GM19467 (cell line): ENCODE measurements around the gene SFXN4.
"Not testable (repeated sequence)": the region's sequence is repeated elsewhere in the genome, so short reads cannot be mapped to it uniquely, and the experiment has no call there.

Source experiments
- ATAC-seq: cut with Tn5 transposase; IDR thresholded peaks from one replicate; pipeline ENCODE4 v1.9.1; 2021; ENCODE audit warnings: mild to moderate bottlenecking, moderate library complexity; ENCODE audit not compliant: unreplicated experiment

Gene SFXN4

DNA sequence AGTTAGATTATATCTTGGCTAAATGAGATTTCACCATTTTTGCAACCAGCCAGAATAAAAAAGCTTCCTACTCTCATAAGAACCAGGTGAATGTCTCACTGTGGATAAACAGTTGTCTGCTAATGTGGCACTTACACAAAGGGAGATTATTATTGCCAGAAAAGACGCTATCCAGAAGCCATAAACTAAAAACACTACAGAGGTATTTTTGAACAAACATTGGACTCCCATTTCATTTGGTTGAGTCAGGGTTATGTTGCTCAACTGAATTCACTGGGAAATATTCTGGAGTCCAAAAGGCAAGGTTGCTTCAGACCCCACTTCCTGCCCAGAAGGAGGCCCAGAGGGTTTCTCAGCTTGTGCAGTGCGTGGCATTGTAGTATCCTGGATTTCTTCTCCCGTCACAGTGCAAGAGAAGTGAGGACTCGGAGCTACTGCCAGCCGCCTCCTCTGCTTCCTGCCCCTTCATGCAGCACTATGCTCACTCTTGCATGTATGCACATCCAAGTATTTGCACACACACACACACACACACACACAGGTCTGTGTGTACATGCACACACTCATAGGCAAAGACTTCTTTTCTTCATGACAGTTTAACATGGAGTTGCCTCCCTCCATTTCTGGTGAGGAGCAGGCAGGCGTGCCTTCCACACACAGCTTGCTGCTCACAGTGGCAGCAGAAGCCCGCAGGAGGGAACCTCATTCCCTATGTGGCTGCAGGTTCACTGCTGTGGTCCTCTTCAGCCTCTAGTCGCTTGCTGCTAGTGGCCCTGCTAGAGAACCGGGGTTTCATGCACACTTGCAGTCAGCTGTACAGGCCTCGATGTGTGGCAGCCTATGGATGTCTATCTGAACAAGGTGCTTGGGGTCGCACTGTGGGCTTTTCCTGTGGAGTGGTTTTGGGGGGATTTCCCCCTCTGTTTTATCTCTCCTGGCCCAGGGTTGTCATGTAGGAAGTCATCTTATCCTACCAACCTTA is 51.5 kb downstream of the SFXN4 start:
- no peak for ATAC-seq

DNA sequence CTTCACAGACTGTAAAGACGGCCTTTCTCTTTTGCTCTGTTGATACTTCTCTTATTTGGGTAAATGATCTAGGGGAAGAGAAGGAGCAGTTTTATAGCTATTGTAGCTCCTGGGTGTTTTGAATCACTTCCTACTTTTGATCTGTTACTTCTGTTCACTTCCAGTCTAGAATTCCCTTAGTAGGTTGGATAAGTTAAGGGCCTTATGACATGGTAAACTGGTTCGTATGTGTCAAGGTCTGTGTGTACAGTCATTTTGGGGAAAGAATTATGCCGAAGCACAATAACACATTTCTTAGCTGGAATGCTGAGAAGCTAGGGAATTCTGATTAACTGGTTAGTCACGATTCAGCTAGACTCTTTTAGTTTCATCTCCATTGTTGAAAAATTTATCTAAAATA is 53.5 kb downstream of the SFXN4 start:
- ATAC-seq = no peak

DNA sequence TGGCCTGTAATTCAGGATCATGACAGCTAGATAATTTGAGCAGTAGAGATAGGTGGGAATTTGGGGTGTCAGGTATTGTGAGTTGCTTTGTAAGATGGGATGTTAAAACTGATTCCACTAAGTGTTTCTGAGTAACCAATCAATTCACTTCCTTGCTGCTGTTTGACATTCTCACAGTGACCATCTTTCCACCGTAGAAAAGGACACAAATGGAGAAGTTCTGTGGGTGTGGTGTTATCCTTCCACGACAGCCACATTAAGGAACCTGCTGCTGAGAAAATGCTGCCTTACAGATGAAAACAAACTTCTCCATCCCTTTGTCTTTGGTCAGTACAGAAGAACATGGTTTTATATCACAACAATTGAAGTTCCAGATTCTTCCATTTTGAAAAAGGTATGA is 57.7 kb downstream of the SFXN4 start:
- not testable (repeated sequence) for ATAC-seq

DNA sequence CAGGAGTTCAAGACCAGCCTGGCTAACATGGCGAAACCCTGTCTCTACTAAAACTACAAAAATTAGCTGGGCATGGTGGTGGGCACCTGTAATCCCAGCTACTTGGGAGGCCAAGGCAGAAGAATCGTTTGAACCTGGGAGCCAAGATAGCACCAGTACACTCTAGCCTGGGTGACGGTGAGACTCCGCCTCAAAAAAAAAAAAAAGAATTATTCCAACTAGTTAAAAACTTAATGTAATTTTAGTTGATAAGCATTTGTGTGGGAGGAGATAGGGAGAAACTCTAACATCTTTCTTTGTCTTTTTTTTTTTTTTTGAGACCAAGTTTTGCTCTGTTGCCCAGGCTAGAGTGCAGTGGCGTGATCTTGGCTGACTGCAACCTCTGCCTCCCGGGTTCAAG is 58.4 kb downstream of the SFXN4 start:
- ATAC-seq = not testable (repeated sequence)

DNA sequence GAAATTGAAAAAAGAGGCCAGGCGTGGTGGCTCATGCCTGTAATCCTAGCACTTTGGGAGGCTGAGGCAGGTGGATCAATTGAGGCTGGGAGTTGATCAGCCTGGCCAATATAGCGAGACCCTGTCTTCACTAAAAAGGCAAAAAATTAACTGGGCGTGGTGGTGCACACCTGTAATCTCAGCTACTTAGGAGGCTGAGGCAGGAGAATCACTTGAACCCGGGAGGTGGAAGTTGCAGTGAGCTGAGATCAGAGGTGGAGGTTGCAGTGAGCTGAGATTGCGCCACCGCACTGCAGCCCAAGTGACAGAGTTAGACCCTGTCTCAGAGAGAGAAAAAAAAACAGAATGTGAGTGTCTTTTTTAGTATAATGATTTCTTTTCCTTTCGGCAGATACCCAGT is 59.6 kb downstream of the SFXN4 start:
- not testable (repeated sequence) for ATAC-seq

DNA sequence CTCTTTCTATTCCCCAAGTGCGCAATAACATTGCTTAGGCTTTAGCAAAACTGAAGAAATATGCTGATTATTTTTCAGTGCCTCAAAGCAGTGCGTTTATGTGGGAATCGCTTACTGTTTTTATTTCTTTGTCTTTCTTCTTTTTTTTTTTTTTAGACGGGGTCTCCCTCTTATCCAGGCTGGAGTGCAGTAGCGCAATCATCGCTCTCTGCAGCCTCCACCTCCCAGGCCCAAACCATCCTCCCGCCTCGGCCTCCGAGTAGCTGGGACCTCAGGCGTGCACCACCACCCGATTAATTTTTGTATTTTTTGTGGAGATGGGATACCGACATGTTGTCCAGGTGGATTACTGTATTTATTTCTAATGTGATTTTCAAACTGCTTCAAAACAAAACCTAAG is 60.4 kb downstream of the SFXN4 start:
- ATAC-seq = no peak

DNA sequence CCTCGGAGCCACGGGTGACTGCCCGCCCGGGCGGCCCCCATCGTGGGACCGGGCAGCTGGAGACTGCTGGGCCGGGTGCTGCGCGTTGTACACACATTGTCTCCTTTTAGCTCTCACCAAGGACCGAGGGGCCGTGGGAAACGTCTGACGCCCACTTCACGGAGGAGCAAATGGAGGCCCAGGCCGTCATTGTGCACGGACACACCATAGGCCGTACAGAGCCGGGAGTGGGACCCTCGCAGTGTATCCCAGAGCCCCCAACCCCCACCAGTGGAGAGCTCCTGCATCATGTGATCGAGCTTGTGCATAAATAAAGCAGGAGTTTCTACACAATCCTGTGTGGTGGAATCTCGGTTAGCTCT is 60.9 kb downstream of the SFXN4 start:
- ATAC-seq = no peak

DNA sequence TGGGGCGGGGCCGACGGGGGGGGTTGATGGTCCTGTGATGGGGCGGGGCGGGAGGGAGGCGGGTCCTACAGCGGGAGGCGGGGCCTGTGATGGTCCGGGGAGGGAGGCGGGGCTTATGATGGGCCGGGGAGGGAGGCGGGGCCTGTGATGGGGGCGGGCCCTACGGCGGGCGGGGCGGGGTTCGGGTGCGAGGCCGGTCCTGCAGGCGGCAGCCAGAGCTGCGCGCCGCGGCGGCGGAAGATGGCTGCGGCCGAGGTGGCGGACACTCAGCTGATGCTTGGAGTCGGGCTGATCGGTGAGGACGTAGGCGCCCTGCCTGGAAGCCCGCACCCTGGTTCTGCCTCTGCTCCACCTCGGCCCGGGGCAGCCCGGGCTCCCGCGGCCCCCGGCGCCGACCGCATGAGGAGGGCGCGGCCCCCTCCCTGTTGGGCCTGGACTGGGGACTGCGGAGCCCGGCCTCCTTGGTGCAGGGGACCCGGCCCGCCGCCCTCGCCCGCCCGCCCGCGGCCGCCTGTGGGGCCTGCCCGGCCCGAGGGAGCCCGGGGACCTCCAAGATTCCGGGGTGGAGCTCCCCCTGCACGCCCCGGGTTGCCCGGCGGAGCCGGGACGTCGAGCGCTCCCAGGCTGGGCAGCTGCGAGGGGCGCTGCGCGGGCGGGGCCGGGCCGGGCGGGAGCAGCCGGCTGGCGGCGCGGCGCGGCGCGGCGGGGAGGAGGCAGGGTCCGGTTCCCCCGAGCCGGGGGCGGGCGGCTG is 61.4 kb downstream of the SFXN4 start, which contains the start of gene DENND10:
TSS of gene DENND10 (plus strand) at position 211 of the 751 bp plus-strand sequence. CDS start at position 241, 30 bp downstream.
- ATAC-seq = peak; percentile 63

DNA sequence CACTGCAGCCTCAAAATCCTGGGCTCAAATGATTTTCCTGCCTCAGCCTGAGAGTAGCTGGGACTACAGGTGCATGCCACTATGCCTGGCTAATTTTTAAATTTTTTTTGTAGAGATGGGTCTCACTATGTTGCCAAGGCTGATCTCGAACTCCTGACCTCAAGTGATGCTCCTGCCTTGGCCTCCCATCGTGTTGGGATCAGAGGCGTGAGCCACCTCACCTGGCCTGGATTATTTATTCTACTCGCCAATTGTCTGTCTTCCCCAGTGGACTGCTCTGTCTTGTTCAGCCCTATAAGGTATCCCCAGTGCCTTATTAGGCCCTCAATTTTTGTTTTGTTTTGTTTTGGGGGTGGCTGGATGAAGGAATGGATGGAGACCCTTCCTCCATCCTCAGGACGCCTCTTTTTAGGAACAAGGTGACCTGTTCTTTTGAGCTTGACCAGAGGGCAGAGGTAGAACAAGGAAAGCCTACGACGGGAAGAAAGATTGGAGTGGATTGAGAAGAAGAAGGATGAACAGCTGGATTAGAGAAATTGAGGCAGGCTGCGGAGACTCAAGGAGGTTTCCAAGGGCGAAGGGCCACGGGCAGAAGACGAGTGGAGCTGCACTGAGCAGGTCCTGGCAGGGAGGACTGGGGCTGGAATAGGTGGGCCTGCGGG is 62.1 kb downstream of the SFXN4 start:
- ATAC-seq = no peak

DNA sequence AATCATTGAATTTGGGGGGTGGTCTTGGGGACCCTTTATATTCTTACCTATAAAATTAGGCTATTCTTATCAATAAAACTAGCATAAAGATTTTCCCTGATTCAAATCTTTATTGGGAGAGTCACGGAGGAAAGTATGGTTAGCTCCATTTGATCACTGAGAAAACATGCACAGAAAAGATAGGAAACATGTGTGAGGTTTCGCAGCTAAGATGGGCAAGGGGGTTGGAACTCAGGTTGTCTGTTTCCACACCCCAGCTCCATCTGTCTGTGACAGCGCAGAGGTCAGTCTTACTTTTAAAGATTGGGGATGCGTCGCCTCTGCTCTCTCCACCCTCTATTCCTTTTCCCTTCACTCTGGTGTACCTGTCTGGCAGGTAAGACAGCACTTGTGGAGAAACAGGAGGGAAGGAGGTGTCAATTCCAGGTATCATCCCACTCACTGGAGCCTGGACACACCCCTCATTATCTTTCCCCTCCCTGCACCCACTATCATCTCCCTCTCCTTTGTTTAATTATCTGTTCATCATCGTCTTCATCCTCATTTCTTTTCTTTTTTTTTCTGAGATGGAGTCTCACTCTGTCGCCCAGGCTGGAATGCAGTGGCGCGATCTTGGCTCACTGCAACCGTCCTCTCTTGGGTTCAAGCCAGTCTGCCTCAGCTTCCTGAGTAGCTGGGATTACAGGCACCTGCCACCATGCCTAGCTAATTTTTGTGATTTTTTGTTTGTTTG is 64.0 kb downstream of the SFXN4 start:
- ATAC-seq = no peak

DNA sequence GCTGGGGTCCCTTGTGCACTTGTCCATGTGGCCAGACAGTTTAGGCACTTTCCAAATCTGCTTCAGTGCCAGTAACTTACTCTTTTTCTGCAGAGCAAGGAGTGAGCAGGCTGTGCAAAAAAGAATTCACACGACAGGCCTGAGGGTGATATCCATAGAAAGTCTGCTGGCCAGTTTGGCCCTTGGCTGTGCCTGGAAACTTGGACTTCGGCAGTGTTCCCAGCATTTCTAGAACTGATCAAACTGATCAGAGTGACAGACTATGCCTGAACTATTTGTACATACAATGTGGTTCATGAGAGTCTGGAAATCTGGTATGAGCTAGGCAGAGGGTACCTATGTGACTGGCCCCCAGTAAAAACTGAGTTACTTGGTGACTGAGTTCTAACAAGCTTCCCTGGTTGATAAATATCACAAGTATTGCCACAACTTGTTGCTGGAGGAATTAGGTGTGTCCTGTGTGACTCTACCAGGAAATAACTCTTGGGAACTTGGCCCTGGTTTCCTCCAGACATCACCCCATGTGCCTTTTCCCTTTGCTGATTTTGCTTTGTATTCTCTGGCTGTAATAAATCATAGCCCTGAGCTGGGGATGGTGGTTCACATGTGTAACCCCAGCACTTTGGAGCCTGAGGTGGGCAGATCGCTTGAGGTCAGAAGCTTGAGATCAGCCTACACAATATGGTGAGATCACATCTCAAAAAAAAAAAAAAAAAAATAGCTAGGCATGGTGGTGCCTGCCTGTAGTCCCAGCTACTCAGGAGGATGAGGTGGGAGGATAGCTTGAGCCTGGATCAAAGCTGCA is 64.9 kb downstream of the SFXN4 start:
- ATAC-seq = no peak

DNA sequence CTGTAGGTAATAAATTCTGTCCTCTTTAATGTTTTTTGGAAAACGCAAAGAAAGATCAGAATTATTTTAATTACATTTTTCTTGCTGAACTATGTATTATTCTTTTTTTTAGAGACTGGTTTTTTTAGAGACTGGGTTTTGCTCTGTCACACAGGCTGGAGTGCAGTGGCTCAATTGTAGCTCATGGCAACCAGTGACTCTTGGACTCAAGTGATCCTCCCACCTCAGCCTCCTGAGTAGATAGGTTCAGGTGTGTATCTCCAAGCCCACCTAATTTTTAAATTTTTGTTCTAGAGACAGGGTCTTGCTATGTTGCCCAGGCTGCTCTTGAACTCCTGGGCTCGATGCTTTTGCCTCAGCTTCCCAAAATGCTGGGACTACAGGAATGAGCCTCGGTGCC is 66.9 kb downstream of the SFXN4 start:
- no peak for ATAC-seq

DNA sequence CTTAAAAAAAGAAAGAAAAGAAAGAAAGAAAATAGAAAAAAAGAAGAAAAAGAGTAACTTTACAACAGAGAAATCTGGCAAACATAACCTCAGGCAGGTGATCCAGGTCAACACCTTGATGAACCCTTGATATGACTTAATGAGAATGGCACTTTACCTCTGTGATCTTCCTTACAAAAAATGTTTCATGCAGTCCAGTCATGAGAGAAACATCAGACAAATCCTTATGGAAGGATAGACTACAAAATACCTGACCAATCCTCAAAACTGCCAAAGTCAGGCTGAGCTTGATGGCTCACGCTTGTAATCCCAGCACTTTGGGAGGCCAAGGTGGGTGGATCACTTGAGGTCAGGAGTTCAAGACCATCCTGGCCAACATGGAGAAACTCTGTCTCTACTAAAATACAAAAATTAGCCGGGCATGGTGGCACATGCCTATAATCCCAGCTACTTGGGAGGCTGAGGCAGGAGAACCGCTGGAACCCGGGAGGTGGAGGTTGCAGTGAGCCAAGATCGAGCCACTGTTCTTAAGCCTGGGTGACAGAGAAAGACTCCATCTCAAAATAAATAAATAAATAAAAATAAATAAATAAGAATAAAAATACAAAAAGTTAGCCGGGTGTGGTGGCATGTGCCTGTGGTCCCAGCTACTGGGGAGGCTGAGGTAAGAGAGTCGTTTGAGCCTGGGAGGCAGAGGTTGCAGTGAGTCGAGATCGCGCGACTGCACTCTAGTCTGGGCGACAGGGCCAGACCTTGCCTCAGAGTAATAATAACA is 68.7 kb downstream of the SFXN4 start:
- not testable (repeated sequence) for ATAC-seq

DNA sequence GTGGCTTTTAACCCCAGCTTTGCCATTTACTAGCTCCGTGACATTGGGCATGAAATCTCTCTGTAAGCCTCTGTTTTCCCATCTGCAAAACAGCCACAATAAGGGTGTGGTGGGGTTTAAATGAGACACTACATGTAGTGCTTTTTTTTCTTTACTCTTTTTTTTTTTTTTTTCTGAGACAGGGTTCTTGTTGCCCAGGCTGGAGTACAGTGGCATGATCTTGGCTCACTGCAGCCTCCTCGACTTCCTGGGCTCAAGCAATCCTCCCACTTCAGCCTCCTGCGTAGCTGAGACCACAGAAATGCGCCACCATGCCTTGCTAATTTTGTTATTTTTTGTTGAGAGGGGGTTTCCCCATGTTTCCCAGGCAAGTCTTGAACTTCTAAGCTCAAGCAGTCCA is 69.9 kb downstream of the SFXN4 start:
- ATAC-seq = no peak

DNA sequence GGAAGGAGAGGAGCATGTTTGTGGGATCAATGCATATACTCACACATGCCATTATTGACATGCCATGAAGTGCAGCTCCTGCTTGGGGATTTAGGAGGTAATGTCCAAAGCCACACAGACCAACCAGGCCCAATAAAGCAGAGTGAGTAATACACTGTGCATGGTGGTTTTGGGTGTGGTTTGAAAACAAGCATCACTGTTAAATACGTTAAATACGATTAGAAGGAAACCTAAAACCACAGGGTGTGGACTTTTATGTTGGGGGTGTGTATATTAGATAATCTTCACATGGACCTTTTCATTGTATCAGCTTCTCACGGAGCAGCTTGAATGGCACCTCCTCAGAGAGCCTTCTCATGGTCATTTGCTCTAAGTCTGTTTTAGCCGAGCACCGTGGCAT is 74.5 kb downstream of the SFXN4 start:
- ATAC-seq = no peak
